Measurements from ENCODE around the gene CRHR1.

DNA sequence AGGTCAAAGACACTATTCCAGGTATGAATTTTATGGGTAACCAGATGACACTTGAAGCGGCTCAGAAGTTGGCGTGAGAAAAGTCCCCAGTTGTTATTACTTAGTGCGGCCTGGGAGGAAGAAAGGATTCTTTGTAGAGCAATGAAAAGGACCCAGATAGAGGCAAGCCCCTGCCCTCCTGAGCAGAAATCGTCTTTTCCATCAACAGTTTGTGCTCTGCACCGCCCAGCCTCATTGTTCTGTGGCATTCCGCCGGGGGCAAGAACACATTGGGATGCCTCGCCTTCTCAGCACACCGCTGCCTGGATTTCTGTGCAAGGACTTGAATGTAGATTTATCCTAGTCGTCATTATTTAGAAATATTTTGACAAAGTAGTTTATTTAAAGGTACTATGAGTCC is 32.7 kb upstream of the CRHR1 start:
- TF ChIP-seq, protein P1, sequence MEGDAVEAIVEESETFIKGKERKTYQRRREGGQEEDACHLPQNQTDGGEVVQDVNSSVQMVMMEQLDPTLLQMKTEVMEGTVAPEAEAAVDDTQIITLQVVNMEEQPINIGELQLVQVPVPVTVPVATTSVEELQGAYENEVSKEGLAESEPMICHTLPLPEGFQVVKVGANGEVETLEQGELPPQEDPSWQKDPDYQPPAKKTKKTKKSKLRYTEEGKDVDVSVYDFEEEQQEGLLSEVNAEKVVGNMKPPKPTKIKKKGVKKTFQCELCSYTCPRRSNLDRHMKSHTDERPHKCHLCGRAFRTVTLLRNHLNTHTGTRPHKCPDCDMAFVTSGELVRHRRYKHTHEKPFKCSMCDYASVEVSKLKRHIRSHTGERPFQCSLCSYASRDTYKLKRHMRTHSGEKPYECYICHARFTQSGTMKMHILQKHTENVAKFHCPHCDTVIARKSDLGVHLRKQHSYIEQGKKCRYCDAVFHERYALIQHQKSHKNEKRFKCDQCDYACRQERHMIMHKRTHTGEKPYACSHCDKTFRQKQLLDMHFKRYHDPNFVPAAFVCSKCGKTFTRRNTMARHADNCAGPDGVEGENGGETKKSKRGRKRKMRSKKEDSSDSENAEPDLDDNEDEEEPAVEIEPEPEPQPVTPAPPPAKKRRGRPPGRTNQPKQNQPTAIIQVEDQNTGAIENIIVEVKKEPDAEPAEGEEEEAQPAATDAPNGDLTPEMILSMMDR (conservative IDR thresholded peaks at IDR 0.05) = no peak
- TF ChIP-seq EZH2 (IDR thresholded peaks at IDR 0.05; ENCODE audit: low read depth) = no peak
